DMS114 treated with DMSO at 0.1 percent for 48 hours (cell line): ENCODE results near the gene PDE6C.

ENCODE experiments used
- DNase-seq: peaks from one replicate; lab custom pipeline; 2025; ENCODE audit not compliant: unreplicated experiment; lab: John Stamatoyannopoulos, UW

Gene PDE6C

GRCh38 chr10:93701866-93702209 lies 89.5 kb downstream of the PDE6C start:
- peak; percentile 55 for DNase-seq

GRCh38 chr10:93702210-93703001 lies 90.1 kb downstream of the PDE6C start, which contains the start of gene FRA10AC1:
Gene FRA10AC1 (minus strand): TSS chr10:93702592. CDS start chr10:93700106, 2,486 bp downstream.
- peak; percentile 86 for DNase-seq

GRCh38 chr10:93703066-93703465 lies 90.7 kb downstream of the PDE6C start:
- no peak for DNase-seq

- DNase-seq: no peak
Observed at GRCh38 chr10:93703841-93704240, 91.5 kb downstream of the PDE6C start.

- DNase-seq: no peak
Observed at GRCh38 chr10:93704451-93704850, 92.1 kb downstream of the PDE6C start.

GRCh38 chr10:93707623-93708022 lies 95.3 kb downstream of the PDE6C start:
- DNase-seq: no peak

- no peak for DNase-seq
Observed at GRCh38 chr10:93710333-93710909, 98.1 kb downstream of the PDE6C start.

GRCh38 chr10:93711891-93712290 lies 99.6 kb downstream of the PDE6C start:
- no peak for DNase-seq

GRCh38 chr10:93712593-93712992 lies 100.3 kb downstream of the PDE6C start:
- no peak for DNase-seq

GRCh38 chr10:93715345-93715744 lies 103.0 kb downstream of the PDE6C start:
- DNase-seq: no peak
